GM03348 (cell line): ENCODE measurements around the gene PRICKLE1.

Experiments
- DNase-seq: peaks from one replicate; pipeline ENCODE4 v3.0.0; 2012; ENCODE audit warnings: low spot score

Gene PRICKLE1

DNA sequence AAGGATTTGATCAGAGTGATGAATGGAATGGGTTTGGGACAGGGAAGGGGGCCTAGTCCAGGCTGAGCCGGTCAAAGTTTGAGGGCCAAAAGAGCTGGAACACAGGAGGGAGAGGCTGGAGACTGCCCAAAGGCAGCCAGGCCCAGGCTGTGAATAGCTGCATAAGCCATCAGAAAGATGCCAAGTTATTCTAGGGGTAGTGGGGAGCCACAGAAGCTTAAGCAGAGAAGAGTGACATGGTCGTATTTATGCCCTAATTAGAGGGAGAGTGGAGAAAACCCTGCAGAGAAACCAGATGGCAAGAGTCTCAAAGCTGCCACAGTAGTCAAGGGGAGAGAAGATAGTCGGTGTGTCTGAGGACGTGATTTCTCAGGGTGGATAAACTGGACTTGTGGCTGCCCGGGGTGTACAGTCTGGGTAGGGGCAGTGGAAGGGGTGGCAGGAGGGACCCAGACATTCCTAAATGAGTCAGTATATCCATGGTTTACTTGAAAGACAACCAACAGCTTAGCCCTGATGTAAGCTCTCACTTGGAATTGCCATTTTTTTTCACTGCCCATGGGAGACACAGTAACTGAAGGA is 99.2 kb downstream of the PRICKLE1 start:
- DNase-seq, result no peak

DNA sequence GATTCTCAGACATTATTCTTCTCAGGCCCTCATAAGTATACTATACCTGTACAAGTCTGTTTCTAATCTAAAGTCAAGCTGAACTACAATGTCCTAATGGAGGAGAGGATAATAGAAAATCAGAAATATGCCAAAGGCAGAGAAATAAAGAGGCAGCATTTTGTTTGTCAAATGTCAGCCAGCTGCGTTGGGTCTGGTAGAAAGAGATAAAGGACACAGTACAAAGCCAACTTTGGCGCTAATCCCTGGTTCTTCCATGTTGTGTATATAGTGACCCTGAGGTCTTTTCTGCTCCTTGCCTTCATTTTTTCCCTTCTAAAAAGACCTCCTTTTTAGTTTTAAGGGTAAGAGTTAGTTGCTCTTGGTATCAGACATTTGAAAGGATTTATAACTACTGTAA is 103.1 kb downstream of the PRICKLE1 start:
- no peak for DNase-seq

DNA sequence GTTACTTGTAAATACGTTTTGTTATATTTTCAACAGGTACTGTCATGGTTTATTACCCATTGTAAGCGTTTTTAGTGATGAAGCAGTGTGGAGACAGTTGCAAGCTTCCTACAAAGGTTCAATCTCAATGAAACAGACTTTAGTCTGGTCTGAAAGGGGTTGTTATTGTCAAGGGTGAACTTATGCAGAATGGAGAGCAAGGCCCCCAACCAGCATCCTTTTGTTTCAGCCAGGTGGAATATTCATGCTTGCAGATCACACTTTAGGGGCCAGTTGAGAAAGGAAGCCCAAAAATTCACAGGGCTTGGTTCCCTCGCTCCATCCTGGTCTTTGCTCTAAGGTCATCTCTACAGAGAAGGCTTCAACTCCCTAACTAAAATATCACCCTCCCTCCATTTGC is 103.7 kb downstream of the PRICKLE1 start:
- no peak for DNase-seq

DNA sequence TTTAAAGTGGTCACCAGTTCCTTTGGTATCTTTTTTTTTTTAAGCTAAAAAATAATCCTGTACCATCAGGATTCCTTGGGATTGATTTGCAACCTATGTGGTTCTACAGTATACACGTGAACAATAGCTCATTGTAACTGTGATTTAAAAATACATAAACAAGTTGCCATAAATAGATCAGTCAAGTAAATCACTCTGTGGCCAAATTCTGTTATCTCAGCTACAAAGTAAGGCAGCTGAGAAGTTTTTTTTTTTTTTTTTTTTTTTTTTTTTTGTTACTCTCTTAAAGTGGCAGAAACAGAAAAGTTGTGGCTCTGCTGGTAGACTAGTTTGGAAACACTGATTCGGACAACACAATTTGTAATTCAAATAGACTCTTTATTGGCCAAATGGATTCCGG is 104.5 kb downstream of the PRICKLE1 start:
- DNase-seq, result no peak

DNA sequence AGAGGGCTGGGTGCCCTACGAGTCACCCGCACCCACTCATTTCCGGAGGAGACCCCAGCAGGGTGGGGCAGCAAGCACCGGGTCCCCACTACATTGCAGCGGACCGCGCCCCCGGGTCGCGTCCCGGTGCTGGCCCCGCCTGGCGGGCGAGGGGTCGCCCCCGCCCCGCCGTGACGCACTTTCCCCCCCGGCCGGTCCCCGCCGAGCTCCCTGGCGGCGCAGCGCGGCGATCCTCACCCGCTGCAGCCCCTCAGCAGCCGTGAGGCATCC is 106.1 kb downstream of the PRICKLE1 start:
- DNase-seq, result peak; percentile 55

DNA sequence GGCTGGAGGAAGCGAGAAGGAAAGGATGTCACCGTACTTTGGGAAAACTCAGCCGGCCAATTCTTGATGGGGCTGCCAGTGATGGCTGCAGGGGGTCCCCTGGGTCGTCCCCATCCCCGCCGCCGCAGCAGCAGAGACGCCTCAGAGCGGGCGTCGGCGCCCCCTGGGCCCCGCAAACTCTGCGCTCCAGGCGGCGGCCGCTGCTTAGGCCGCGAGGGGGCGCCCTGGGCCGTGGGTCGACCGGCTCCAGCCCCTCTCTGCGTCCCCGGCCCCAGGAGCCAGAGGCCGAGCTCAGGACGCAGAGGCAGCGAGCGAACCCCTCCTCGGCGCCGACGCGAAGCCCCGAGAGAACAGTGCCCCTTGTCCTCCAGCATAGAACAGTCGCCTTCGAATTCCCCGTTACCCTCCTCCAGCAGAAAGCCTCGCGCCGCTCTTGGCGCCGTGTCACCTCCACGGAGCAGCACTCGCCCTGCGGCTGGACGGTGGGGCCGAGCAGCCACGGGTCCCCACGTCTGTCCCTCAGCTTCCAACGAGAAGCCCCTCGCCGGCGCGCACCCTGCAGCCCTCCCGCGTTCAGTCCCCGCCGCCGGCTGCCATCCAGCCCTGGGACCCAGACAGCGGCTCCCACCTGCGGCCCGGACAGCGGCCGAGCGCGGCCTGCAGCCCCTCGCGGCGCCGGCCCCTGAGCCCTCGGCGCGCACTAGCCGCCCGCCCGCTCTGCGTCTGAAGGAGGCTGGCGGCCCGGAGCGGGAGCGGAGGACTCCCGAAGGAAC is 106.6 kb downstream of the PRICKLE1 start:
- peak; percentile 93 for DNase-seq

DNA sequence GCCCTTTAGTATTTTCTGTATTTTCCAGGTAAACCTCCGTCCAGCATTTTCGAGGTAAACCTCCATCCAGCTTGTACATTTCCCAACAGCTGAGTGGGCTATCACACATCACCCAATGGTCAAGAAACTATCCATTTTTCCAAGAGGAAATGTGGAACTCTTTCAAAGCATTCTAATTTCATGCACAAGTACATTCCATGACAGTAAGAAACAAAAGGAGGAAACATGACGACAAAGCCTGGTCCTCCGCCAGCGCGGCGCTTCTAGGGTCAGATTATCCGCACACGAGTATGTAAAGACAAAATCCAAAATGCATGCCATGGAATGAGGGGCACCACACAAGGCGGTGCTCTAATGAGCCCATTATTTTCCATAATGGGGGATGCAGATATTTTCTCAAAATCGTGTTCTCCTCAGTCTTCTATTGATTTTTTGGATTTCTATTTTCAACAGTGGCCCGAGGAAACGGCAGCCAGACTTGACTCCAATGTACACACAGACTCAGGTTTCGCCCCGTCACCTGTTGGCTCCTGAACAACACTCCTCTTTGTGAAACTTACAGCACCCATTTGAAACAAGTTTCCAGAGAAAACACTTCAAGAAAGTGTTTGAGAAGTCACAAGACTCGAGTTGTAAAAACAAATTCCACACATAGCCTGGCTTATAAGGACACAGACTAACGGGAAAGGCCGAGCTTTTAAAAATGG is 107.4 kb downstream of the PRICKLE1 start:
- DNase-seq, result no peak

DNA sequence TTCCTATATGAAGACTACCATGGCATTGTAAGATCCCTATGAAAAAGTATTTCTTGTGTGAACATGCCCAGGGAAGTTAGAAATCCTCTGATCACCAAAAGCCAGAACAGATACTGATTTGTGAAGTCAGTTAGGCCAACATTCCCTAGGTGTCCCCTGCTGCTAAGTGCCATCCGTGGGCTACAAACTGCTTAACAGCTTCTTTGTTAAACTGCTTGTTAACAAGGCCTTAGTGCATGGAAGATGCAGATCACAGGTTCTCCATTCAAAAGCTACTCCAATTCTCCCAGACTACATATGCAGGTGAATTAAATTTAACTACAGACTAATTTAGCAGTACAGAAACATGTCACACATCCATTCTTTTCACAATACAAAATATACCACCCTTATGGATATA is 108.2 kb downstream of the PRICKLE1 start:
- DNase-seq, result no peak

DNA sequence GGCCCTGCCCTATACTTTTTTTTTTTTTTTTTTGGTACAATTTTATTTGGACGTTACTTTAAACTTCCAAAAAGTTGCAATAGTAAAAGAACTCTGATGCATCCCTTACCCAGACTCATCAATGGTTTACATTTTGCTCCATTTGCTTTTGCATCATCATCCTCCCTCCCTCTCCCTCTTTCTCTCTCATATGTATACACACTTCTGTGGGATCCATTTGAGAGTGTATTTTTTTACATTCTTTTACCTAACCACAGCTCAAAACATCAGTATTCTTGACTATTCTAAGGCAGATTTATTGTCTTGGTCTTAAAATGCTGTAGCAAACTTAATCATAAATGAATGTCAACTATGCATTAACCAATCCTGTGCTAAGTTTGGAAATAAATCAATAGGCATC is 111.6 kb downstream of the PRICKLE1 start:
- peak; percentile 20 for DNase-seq

DNA sequence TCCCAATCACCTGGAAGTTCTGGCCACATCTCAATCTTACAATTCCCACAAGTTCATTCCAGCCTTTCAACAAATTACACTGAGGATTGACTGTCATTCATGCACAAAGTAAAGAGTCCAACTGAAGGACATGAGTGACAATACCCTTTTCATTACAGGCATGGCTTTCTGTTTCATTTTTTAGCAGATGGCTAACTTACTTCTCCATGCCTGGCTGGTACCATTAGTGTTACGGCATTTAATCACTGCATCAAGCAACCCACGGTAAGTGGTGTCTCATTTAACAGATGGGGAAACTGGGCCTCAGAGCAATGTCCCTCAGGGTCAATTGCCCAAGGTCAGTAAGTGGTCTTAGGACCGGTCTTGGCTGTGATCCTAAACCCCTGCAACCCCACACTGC is 114.4 kb downstream of the PRICKLE1 start:
- no peak for DNase-seq

DNA sequence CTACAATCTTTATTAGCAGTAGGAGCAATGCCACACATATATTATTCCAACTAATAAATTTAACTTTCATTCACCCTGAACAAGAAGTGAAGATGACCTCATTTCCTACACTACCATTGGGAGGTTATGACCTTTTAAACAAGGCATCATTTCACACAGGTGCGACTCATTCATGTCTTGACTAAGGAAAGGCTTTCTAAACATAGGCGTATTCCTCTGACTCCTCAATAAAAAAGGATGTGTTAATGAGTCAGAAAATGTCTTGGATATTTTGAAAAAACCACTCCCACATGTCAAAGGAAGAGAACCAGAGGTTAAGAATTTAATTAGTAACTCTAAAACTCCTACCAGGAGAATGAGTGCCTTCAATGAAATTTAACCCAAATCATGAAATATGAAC is 115.2 kb downstream of the PRICKLE1 start:
- DNase-seq, result peak; percentile 58

DNA sequence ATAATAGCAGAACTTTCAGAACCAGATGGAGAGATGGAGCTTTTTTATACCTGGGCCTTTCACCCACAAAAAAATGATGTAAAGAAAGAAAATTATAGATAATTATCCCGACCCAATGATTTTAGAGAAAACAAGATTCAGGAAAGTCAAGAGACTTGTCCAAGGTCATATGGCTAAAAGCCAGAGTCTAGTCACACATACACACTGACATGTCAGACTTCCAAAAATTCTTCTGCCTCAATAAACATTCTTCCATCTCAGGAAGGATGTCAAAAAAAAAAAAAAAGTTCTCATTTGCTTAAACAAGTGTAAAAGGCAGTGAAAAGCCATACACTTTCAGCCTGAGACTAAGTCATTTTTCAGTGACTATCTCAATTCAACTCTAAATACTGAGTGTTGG is 116.0 kb downstream of the PRICKLE1 start:
- DNase-seq, result no peak

DNA sequence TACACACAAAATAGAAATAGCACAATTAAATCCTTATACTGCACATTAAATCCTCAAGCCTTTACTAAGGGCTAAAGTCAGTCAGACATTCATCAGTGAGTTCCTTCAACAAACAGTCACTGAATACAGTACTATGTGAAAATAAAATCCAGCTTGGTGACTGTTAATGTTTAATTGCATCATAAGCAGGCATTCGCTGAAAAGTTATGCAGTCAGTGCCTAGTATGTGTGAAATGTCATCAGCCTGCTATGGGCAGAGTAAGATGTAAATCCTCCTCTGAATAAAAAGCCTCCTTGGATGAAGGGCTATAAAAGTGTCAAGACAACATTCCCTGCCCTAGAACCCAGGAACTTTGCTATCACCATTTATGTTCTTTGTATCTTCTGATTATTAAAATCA is 116.4 kb downstream of the PRICKLE1 start:
- DNase-seq, result peak; percentile 60

DNA sequence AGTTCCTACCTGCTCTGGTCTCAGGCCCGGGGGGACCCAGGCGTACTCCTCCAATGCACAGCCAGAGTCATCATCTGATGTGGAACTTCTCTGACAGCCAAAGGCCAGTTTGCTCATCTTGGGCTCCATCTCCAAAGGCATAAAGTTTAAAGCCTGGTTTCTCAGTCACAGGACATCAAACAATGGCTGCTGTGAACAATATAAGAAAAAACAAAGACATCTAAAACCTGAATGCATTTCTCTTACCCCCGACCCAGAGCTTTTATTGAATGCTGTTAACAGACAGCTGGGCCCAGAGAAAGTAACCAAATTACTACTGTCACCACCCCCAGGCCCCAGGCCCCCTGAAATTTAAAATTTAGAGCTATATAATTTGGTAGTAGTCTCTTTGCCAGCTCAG is 117.2 kb downstream of the PRICKLE1 start:
- DNase-seq, result no peak

DNA sequence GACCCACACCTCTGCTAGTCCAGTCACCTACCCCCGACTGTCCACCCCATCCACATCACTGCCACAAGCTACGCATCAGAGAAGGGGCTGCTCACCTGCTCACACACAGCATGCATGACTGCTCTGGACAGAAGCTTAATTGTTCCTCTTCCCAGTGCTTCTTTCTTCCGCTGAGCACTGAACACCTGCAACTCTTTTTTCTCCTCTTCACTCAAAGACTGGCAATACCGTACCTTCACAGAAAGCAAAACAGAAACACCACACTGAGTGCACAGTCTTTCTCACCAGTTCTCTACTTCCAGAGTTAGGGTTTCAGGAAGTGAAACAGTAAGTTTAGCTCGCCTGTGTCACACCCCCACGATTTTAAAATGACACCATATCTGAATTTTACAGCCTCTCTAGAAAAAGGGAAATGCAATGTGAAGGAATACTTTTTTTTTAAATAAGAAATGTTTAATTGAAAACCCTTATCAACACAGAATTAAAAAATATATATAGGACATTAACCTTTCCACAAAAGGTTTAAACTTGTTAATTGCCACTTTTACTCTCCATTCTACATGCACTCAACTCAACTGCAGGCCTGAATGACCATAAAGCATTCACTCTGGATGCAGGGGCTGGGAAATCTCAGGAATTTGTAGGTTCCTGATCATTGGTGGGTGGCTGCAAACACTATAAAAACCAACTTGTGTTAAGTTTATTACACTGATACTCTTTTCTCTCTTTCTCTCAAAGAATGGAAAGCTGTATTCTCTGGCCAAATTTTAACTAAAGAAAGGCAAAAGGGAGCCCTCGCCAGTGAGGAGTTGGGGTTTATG is 120.0 kb downstream of the PRICKLE1 start:
- no peak for DNase-seq

DNA sequence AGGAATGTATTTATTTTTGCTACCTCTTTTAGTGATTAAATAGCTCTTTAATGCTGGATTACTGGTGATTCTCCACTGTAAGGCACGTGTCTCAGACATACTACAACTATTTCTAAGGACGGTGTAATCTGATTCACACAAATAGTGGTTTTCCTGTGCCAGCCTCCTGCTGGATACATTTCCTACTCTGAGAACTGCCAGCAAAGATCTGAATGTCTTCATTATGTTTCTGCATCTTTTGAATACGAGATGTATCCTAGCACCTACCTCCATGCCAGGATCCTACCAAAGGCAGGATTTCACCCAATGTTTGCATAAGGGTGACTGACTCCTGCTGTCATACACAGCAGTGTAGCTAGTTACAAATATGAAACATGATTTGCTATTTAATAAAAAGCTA is 120.6 kb downstream of the PRICKLE1 start:
- no peak for DNase-seq

DNA sequence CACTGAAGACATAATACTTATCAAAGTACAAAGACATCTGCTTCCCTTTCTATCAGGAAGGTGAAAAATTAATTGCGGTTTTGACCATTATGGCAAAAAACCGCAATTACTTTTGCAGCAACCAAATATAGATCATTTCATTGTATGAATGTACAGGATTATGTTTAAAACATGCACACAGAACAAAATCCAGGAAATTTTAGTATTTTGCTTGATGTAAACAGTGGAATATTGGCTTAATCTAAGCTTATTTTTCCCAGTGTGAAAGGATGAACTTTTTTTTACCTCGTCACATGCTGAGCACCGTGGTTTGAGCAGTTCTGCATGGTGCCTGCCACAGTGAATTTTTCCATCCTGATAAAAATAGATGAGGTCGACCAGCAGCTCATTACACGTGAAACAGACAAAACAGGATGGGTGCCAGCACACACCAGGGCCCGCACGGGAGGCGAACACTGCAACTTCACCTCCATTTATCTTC is 121.2 kb downstream of the PRICKLE1 start:
- no peak for DNase-seq

DNA sequence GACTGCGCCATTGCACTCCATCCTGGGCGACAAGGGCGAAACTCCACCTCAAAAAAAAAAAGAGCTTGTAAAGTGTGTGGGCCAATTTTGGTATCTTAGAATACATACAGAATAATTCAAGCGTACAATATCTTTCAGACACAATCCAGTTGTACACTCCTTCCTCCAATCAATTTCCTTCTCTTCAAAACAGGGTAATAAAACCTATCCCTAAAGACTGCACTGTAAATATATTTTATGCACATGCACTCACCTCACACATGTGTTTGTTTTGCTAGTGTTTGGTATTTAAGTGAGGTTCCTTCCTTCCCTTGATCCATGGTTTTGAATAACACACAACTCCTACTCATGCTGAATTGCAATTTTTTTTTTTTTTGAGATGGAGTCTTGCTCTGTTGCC is 125.9 kb downstream of the PRICKLE1 start:
- no peak for DNase-seq

DNA sequence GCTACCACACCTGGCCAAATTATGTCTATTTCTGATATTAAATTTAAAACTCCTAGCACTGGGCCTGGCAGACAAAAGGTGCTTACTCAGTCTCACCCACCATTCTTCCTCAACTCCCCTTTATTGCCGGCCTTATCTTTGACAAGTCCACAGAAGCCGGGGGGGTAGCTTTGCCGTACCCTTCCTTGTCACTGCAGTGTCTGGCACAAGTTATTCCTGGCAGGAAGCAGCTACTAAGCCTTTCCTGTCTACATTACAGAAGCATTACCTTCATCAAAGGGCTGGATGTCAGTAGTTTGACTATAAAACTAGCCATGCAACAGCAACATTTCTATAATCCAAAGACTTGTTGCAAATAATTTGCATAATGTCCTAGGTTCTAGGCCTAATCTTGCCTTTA is 127.1 kb downstream of the PRICKLE1 start:
- no peak for DNase-seq

DNA sequence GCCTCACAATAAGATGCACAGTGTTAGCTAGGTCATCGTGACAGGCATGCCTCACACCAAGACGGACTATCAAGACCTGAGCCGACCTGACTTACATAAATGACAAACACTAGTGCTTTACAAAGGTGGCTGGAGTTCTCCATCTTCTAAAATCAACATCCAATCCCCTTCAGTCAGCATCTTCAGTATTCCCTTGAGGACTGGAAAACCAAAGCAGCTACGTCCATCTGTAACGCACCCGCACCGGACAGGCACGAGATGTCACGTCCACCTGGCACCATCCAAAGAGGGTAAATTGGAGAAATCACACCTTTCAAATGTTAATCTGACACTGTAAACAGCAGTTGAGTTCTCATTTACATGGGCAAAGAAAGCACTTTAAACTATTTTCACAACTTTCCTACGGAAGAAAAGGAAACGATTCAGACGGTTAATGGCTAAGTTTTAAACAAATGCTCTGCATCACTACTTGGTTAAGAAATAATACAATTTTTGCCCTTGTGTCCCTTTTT is 130.2 kb downstream of the PRICKLE1 start:
- DNase-seq, result no peak

DNA sequence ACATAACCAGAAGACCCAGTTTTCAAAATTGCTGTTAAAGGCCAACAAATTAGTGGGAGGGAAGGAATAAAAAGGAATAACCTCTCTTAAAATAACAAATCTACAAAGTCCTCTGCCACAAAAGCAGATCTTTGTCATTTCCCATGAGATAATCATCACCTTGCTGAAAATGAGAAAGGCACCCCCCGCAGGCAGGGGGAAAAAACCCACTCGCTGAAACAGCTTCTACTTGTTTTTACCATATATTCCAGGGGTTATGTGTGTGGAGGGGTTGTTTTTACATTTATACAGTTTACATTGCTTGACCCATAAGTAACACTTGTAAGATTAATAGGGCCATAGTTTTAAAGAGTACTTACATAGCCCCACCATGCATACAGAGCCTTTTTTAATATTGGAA is 131.0 kb downstream of the PRICKLE1 start:
- no peak for DNase-seq

DNA sequence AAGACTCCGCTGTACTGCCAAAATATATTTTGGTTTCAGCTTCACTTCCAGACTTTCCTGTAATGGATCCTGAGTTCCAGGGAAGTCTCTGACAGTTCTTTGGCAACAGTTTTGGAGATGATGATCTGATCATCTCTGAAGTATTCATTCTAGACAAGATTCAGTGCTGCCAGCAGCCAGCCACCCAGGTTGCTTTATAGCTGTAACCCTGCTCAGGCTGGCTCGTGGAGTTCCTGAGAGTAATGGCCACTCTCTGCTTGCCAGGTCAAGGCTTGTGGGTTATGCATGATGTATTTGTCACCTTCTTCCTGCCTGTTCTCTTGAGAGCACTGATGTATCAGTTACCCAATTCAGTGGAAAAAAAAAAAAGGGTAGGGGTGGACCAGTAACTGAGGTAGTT is 139.3 kb downstream of the PRICKLE1 start:
- peak; percentile 16 for DNase-seq
